ENCODE measurements around the gene ATG13. TPM values are rescaled to one million over a fixed set of nuclear protein-coding genes. Genes with fewer than 3 reads are reported as not detected.

Gene ATG13
- total RNA-seq, 1 experiment from 2014 or later = 69.2 TPM

GRCh38 chr11:46600194-46600960, 17.0 kb upstream of the ATG13 start:
- Histone ChIP-seq H3K9ac (ENCODE audit: low read length) (no peak overlapping the region), H2AFZ (ENCODE audit: low read depth, low read length, poor library complexity, severe bottlenecking) (no peak overlapping the region), H4K20me1 (ENCODE audit: insufficient read depth) (no peaks in the 10 kb centered on the region), H3K27ac (ENCODE audit: low read depth, low read length) (no peak overlapping the region), H3K9me3 (ENCODE audit: control insufficient read depth in 1 of 2, insufficient read depth in 1 of 2, low read depth in 1 of 2, low read length in 2 of 2) (no peaks in the 10 kb centered on the region), H3K9me2 (ENCODE audit: insufficient read depth) (no peaks in the 10 kb centered on the region), H3K36me3 (ENCODE audit: control insufficient read depth in 1 of 2, insufficient read depth in 2 of 2, low read length in 2 of 2) (no peaks in the 10 kb centered on the region), H3K79me2 (ENCODE audit: insufficient read depth, low read length) (no peaks in the 10 kb centered on the region), H3K27me3 (ENCODE audit: insufficient read depth, low read length) (no peaks in the 10 kb centered on the region), H3K4me2 (ENCODE audit: low read length) (no peak overlapping the region), H3K4me3 (replicated peaks in 1 of 2; ENCODE audit: low read depth in 1 of 2, low read length in 2 of 2) (no peak overlapping the region), H3K4me1 (ENCODE audit: control insufficient read depth in 1 of 2, insufficient read depth in 2 of 2, low read length in 2 of 2) (no peaks in the 10 kb centered on the region; a peak in 1 of 4 replicates)
- no TSS peak for BruUV-seq (replicated peaks)
- DNase-seq (ENCODE audit: low read depth, low spot score) (no peak), ATAC-seq (no peak)
- CTCF ChIA-PET = no interaction called here
- RAD21 ChIA-PET (ENCODE audit: low non-redundant PET in 1 of 2, low total read pairs in 2 of 2, uncharacterized antibody in 2 of 2, unreplicated experiment in 2 of 2) = no interaction called here
- POLR2A ChIA-PET = no interaction called here
- TF ChIP-seq EZH2phosphoT487 (IDR thresholded peaks at IDR 0.05; ENCODE audit: borderline replicate concordance) (no peak), ATF3 (IDR thresholded peaks at IDR 0.05) (no peak), REST (IDR thresholded peaks at IDR 0.05; ENCODE audit: low read depth) (no peak), ZNF274 (IDR thresholded peaks at IDR 0.05; ENCODE audit: low read depth, low read length) (no peak), POLR2A (IDR thresholded peaks at IDR 0.05; ENCODE audit: borderline replicate concordance, extremely low read depth, insufficient read depth, insufficient read length) (no peak)
- intact Hi-C loops (cut with micrococcal nuclease) = no loop called here
